IPS-11a (cell line): ENCODE measurements around the gene TMX1.

Experiments
- H3K4me3 ChIP-seq: one replicate; pipeline ENCODE4 v1.5.1; 2013; ENCODE audit warnings: low read depth, low read length, control low read depth

The TMX1 gene

DNA sequence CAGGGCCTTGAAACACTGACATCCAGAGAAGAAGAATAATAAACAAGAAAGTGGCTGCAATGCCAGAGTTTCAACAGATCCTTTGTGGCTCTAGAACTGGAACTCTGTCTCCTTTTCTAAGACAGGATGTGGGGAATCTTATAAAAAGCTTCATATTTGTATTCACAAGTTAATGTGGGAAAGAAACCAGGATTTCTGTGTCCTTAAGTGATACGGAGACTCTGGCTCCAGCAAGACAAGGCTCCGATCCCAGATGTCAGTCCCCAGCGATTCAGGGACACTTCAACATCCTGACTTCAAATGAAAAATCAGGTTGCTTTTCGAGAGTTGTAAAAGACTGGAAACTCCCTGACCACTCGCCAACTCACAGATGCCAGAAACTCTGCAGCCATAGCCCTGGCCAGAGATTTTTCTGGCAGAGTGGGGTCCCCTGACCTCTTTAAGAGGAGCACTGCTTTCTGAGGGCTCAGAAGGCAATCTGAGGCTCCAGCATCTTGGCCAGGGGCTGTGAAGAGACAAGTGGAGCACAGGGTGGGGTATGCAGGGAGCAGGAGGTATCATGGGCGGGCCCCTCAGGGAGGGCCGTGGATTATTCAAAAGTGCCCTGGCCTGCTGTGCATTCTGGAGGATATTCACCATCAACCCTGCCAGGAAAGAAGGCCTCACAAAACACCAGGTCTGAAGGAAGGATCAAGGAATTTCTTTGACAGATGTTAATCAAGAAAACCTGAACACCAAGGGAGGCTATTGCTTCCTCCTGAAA lies 53.3 kb downstream of the TMX1 start:
- H3K4me3 ChIP-seq, result no peak overlapping the region

DNA sequence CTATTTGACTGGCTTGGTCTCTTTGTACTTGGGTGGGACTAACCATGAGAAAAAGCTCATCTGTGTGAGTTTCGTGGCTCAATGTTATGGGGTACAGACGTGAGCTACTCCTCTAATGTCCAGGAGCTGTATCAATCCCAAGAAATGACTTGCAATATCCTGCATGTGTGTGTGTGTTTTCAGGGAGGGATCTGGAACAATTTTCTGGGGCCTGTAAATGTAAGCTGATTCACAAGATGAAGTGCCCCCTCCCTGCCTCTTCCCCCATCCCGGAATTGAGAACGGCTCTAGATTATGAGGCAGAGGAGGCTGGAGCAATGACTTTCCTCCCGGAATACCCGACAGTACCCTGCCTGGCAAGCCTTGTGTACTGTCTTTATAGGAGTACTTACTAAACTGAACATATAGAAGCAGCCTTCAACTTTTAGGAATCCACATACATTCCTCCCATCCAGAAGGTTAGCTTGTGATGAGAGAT lies 53.9 kb downstream of the TMX1 start:
- no peak overlapping the region for H3K4me3 ChIP-seq

- H3K4me3 ChIP-seq, result no peak overlapping the region
These were observed 55.0 kb downstream of the TMX1 start for GRCh38 chr14:51294951-51295525.

GRCh38 chr14:51295646-51296263 lies 55.7 kb downstream of the TMX1 start:
- H3K4me3 ChIP-seq, result no peak overlapping the region

DNA sequence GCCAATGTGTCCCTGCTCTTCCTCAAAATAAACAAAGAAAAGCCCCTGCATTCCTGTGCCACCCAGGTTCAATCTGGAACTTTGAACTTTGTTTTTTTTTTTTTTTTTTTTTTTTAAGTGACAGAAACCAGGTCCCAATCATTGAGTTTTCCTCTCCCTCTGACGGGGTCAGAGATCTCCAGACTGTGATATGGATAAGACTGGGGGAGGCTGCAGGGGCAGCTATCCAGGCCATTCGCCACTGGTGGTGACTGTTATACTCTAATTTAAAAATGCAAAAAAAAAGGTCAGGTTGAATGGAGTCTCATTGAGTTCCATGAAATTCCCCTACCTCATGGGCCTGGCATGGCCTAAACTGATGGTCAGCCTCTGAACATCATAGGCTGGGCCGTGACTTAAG lies 57.0 kb downstream of the TMX1 start:
- no peak overlapping the region for H3K4me3 ChIP-seq

DNA sequence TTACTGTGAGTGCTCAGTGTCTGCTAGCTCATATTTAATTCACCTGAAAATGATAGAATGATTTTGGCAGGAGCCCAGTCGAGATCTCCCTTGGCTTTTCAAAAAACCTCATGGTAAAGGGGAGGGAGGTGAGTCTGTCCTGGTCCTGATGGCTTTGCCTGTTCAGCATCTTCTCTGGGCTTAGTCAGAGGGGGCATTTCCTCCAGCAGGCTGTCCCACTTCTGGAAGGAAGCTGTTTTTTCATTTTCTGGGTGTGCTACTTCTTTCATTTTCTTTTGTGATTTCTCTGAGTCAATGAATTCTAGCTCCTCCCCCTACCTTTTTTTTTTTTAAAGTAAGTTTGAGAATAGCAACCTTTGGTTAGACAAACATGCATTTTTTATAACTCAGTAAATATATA lies 58.8 kb downstream of the TMX1 start:
- H3K4me3 ChIP-seq, result no peak overlapping the region

DNA sequence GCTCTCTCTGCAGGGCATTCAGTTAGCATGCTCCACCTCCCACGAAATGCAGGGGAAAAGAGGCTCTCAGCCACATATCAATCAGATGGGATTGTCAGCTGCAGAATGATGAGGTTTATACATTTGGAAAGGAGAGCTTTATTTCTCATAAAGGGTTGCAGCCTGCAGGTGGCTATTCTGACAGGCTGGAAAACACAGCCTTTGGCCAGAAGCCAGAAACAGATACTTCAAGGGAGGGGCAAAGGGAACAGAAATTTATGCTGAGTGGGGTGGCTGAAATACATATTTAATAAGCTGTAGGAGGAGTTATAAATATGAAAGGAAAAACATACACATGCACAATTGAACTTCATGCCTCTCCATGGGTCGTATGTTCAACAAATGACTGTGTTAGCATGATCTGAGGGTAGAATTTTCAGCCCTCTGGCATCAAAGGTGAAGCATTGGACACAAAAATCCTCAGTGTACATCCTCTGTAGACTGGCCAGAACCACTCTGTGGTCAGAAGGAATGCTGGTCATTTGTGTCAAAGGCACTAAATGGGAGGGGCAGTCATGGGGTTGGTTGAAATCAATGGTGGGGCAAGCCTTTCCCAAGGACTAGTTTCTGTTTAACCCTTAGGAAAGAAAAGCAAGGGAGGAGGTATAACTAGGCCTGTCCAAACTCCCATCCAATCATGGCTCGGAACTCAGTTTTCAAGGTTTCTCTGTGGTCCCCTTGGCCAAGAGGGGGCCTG lies 62.4 kb downstream of the TMX1 start:
- no peak overlapping the region for H3K4me3 ChIP-seq

- no peak overlapping the region for H3K4me3 ChIP-seq
These were observed 64.4 kb downstream of the TMX1 start for GRCh38 chr14:51304438-51304837.

GRCh38 chr14:51304941-51305340 lies 64.9 kb downstream of the TMX1 start:
- H3K4me3 ChIP-seq, result no peak overlapping the region

DNA sequence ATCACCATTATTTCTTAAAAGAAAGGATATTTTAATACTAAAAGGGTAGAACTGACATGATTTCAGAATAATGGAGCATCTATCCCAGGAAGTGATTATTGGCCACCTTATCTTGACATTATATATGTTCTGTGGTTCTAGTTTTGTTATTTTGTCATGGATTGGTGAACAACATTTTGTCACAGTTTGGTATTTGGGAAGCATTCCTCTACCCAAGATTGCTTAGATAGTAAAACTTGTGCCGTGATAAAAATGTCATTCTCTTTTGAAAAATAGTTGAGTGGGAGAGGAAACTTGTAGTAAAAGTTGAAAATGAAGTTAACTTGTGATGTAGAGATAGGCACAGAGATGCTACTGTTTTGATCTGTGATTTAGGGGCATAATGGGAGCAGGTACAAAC lies 65.7 kb downstream of the TMX1 start:
- no peak overlapping the region for H3K4me3 ChIP-seq
